C4-2B (cell line): ENCODE measurements around the gene SEC23A.

Source experiments
- ZFX ChIP-seq: fragments of 450-650 bp; IDR thresholded peaks from 2 replicates; pipeline ENCODE4 v1.6.1; 2017
- TF ChIP-seq, protein P1 (sequence below): fragments of 450-650 bp; conservative IDR thresholded peaks from 2 replicates; pipeline ENCODE4 v1.5.1; 2017; ENCODE audit warnings: mild to moderate bottlenecking

DNA sequence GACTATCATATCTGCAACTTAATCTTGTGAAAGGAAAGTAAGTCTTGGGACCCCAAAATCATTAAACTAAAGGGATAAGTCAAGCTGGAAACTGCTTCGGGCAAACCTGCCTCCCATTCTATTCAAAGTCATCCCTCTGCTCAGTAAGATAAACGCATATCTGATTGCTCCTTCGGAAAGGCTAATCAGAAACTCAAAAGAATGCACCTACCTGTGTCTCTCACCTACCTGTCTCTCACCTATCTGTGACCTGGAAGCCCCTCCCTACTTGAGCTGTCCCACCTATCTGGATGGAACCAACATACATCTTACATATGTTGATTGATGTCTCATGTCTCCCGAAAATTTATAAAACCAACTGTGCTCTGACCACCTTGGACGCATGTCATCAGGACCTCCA is 19.9 kb downstream of the SEC23A start:
- TF ChIP-seq, protein P1, sequence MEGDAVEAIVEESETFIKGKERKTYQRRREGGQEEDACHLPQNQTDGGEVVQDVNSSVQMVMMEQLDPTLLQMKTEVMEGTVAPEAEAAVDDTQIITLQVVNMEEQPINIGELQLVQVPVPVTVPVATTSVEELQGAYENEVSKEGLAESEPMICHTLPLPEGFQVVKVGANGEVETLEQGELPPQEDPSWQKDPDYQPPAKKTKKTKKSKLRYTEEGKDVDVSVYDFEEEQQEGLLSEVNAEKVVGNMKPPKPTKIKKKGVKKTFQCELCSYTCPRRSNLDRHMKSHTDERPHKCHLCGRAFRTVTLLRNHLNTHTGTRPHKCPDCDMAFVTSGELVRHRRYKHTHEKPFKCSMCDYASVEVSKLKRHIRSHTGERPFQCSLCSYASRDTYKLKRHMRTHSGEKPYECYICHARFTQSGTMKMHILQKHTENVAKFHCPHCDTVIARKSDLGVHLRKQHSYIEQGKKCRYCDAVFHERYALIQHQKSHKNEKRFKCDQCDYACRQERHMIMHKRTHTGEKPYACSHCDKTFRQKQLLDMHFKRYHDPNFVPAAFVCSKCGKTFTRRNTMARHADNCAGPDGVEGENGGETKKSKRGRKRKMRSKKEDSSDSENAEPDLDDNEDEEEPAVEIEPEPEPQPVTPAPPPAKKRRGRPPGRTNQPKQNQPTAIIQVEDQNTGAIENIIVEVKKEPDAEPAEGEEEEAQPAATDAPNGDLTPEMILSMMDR: no peak
- TF ChIP-seq ZFX: no peak
